ENCODE measurements around the gene GABRA5.

GABRA5 gene

DNA sequence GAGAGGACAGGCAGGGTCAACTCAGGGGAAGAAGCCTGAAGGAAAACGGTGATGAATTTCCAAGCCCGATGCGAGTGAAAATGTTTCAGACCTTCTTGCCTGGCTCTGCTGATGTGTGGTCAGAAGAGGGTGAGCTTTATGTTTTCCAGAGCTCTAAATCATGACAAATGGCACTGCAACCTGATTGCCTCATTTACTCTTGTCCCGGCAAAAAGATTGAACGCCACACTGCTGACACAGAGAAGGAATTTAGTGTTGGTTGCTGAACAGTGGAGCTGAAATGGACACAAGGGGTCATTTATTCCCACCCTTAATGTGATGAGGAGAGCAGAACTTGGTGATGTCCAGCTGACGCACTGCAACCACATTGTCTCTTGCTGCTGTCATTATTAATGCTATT is 68.0 kb downstream of the GABRA5 start:
- DNase-seq = no peak

DNA sequence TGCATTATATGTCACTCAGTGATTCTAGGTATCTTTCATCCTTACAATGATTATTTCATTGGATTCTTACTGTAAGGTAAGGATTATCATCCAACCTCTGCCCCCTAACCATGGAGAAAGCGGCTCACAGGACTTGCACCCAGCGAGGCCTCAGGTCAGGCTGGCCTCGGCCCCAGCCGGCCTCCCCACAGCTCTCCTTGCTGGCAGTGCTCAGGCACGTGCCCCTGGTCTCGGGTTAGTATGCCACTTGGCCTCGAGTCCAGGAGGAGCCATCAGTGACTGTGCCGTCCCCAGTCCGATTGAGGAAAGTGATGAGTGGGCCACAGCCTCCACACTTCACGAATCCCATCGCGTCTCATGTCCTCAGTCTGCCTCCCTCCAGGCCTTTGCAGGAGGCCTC is 68.5 kb downstream of the GABRA5 start:
- DNase-seq = no peak

DNA sequence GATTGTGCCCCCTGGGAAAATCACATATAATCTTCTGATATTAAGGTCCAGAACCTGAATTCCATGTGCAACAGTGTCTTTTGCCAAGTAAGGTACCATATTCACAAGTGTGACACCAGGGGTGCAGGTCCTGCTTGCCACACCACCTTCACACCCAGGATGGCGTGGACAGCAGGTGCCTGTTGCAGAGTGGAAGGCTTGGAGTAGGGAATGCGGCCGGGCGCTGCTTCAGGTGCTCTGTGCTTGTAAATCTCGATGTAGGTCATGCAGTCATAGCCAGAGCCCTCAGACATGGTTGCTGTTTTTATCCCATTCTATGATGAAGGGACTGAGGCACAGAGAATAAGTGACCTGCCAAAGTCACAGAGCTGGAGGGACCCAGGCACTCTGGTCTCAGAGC is 69.6 kb downstream of the GABRA5 start:
- no peak for DNase-seq

DNA sequence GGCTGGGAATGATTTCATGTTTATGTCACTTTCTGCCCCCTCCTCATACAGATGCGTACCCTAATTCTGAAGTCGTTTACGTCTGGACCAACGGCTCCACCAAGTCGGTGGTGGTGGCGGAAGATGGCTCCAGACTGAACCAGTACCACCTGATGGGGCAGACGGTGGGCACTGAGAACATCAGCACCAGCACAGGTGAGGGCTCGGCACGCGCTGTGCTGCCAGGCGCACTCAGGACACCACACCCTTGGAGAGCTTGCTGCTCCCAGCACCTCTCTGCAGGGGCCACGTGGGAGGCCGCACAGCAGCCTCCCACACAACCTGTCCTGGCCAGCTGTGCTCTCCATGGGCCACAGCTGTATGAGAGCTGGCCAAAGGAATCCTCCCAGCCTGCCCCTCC is 70.3 kb downstream of the GABRA5 start:
- no peak for DNase-seq

DNA sequence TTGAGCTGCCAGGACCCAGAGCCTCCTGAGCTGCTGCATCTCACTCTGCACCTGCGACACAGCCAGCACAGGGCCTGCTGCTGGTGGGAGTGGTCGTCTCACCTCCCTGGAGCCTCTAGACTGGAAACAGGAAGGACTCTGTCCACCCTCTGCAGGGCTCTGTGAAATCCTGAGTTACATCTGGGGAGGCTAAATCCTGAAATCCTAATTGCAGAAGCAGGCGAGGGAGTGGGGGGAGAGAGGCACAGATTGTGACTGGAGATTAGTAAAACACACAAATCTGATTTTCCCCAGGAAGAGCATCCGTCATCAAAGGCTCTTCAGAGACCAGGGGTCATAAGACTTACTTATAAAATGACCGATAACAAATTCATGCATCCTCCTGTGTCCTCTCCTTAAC is 72.5 kb downstream of the GABRA5 start:
- DNase-seq = no peak

DNA sequence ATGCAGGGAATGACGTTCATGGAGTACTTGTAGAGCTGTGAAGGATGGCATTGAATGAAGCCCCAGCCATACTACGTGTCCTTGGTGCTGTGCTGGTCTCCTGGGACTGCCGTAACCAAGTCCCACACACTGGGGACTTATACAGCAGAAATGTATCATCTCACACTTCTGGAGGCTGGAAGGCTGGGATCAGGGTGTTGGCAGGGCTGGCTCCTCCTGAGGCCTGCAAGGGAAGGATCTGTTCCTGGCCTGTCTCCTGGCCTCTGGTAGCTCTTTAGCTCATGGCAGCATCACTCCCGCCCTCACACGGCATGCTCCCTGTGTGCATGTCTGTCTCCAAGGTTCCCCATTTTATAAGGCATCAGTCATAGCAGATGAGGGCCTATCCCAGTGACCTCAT is 74.6 kb downstream of the GABRA5 start:
- DNase-seq = no peak

DNA sequence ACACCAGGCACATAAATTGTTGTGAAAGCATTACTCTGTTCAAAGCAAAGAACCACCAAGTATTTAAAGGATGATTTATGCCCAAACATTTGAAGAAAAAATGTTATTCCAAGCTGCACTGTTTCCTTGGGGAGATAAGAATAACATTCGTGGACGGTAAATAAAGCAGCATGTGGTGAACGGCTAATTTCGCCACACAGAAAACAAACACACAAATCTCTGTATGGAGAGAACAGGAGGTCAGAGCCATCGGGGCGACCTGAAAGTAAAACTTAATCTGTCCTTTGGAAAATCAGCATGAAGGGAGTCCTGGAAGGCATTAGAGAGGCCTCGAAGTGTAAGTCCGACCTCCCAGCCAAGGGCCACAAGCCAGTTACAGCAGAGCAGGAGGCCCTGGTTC is 77.0 kb downstream of the GABRA5 start:
- DNase-seq = no peak

DNA sequence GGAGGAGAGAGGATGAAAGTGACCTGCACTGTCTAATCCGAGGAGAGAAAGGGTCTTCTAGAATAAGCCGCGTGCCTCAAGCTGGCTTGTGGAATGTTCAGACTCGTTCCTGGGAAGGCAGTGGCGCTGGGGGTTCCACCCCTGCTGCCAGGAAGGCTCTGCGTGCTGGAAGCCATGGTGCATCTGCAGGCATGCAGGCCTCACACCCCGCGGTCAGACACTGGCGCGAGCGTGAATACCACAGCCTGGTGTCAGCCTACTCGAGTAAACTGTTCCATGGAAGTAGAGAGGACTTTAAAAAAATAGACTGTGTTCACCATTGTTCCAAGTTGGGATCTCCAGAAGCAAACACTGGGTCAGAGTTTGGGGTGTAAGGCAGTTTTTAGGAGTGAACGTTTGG is 78.2 kb downstream of the GABRA5 start:
- DNase-seq = no peak

DNA sequence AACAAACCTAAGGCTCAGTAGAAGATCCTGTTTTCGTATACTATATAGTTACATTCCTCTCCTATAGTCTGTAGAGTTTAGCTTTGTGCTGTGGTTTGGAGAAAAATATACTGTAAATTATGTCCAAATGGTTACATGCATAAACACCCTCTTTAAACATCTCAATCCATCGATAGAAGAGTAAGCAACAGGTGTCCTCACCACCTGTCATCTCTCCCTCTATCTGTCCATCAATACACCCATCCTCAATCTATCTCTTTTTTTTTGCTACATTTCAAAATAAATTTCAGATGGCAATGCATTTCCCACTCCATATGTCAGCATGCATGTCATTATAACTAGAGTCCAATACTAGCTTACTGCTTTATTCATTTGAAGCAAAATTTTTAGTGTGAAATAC is 83.1 kb downstream of the GABRA5 start:
- no peak for DNase-seq

DNA sequence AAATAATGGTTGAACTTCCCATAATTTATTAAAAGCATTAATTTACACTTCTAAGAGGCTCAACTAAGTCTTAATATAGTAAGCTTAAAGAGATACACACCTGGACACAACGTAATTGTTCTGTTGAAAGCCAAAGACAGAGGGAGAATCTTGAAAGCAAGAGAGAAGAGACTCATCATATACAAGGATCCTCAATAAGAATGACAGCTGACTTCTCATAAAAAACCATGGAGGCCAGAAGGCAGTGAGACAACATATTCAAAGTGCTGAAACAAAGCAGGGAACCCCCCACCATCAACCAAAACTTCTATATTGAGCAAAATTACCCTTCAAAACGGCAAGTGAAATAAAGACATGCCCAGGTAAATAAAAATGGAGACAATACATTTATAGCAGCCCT is 87.5 kb downstream of the GABRA5 start:
- DNase-seq = no peak

DNA sequence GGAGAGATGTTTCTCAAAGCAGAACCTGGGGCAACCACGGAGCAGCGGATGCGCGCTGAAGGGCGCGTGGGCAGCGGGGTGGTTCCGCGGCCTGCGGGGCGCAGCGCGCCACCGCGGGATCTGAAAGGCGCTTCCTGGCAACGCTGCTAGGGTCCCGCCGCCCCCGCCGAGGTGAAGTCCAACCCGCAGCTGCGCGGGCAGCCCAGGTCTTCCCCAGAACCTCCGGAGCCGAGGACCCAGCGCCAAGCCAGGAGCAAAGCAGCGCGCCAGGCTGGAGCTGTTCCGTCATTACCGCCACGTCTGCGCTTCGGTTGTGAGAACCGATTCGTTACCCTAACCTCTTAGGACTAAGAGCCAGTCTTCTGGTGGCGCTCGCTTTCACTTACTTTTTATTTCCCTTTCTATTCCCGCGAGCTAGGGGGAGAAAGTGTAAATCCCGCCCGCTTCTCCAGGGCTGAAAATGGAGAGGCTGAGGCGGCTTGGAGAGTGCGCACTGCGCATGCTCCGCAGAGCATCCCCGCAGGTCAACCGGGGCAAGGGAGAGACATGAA is 100.9 kb downstream of the GABRA5 start:
- DNase-seq = no peak

DNA sequence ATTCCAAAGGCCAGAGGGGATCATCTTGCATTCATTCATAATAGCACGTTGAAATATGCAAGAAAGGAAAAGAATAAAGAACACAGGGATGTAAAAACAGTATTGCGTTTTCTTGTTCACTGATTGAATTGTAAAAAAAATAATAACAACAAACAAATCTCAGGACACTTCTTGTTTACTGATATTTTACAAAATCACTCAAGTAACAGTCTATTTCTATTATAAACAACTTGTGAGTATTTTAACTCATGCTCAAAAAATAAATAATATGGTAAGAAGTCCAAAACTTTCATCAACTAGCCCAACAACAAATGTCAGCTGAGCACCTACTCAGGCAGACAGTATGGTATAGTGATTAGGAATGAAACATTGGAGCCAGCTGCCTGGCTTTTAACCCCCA is 101.9 kb downstream of the GABRA5 start:
- DNase-seq = no peak

DNA sequence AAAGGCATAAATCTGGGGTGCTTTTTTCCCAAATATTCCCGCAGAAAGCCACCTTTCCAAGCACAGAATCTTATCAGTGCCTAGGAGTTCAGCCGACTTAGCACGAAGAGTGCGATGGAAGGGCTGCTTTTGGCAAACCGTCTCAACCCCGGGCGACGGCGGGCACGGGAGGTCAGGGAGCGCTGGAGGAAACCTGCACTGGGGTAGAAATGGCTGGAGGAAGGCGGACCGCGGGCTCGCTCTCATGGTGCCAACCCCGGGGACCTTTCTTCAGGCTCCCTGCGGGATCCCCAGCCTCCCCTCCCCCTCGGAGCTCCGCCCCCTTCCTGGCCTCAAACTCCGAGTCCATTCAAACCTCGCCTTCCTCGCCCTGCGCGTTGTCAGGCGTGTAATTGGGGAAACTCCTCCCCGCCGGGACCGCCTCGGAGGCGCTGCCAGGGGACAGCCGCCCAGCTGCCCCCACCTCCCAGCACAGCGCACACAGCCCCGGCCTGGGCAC is 103.9 kb downstream of the GABRA5 start, which contains the start of gene GABRG3:
Gene GABRG3 (plus strand): TSS at position 470 of the 499 bp plus-strand sequence.
- DNase-seq = no peak

DNA sequence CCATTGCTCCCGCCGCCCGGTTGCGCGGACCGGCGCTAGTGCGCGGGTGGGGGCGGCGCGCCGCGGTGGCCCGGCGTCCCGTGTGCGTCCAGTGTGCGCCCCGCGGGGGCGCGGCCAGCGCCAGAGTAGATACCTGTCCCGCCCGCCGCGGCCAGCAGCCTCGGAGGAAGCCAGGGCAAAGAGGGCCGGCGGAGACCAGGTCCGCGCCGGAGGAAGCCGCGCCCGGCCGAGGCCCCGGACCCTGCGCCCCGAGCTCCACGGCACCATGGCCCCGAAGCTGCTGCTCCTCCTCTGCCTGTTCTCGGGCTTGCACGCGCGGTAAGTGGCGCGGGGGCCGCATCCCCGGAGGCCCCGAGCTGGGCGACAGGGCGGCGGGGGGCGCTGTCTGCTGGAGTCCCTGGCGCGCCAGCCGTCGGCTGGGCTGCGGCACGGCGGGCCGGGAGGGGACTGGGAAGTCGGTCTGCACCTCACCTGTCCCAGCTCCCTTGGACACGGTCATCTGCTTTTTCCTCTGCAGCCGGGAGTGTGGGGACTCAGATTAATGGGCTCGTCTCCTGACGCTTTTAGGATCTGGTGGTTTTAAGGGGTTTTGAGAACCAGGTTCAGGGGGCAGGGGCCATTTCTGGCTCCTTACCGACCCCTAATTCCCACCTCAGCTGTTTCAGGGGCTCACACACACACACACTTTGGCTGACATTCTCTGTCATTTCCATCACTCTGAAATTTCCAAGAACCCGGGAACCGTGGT is 104.6 kb downstream of the GABRA5 start:
- DNase-seq = no peak

DNA sequence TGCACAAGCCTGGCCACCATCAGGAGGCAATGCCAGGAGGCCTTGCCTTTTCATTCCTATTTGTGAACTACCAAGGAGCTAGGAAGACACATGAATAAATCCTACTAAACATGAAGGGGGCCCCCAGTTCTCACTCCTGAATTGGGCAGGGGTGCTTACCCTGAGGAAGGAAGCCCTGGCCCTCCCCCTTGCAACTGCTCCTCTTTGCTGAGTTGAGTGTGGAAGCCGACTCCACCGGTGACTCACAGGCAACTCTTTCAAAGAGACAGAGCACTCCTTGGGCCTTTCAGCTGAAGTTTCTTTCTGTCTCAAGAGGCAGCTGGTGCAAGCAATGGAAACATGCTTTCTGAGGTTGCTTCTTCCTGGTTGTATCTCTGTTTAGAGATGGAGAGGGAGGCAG is 105.8 kb downstream of the GABRA5 start:
- no peak for DNase-seq

DNA sequence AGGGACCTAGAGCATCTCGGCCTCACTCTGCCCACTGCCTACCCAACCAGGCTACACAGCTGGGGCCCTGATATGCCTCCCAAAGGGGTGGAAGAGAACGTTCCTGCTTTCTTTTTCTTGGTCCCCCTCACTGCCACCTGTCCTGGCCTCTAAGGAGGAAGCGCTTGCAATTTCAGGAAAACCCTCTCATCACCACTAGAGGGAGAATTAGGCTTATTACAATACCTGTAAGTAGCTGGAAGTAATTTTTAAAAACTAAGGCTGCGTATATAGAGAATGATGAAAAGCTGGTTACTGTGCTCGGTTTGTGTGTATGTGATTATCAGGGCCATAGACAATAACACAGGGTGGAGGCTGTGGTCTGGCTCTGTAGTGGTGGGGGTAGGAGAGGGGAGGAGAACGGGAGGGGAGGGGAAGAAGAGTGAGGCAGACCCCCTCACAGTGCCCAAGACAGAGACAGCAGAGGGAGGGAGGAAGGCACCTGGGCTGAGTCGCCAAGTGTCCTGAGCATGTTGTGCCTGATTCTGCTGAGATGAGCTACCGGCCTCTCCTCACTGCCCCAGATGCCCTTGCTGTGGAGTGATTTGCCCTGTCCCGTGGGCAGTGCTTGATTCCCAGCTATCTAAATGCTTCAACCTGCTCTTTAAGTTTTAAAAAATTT is 107.4 kb downstream of the GABRA5 start:
- no peak for DNase-seq

DNA sequence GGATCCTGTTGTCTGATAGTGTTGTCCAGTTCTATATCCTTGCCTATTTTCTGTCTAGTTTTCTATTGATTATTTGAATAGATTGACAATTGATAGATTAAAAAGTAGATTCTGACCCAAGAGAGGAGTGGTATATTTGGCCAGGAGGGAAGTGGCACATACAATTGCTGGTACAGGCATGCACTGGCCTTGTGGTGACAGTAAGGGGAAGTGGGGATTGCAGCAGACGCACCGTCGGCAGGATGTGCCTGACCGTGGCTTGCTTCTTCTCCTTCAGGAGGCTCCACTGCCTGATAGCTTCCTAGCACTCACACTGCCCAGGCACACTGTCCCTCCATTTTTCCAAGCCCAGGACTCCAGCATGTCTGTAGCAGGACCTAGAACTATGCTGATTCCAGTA is 114.6 kb downstream of the GABRA5 start:
- no peak for DNase-seq

DNA sequence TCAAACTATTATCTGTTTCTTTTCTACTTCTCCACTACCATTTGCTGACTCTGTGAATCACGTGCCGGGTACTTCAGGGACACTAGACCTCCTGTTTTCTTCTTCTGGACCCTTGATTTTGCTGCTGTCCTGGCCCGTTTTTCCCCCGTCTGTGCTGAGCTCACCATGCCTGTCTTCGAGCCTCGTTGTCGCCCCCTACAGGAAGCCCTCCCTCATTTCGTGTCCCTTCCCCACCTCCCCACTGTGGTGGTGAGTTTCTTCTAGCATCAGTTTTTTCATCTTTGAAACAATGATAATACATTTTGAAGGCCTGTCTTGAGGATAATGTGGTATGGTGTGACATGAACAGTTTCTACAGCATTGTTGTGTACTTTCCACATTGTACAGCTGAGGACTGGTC is 117.0 kb downstream of the GABRA5 start:
- no peak for DNase-seq

DNA sequence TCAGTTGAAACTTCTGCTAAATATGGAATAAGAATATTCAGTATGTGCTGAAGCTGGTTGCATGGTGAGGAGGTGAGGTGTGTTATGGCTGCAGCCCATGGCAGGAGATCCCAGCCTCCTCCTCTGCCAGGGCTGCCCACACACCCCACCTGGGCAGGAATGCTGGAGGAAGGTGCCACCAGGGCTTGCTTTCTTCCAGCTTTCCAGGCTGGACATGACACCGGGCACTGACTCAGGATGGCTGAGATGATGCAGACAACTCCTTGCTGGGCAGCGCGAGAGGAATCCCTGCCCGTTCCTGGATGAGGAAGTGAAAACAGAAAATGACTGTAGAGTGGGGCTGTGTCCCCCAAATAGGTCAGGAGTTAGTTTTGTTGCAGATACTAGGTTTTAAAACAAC is 118.2 kb downstream of the GABRA5 start:
- DNase-seq = no peak

DNA sequence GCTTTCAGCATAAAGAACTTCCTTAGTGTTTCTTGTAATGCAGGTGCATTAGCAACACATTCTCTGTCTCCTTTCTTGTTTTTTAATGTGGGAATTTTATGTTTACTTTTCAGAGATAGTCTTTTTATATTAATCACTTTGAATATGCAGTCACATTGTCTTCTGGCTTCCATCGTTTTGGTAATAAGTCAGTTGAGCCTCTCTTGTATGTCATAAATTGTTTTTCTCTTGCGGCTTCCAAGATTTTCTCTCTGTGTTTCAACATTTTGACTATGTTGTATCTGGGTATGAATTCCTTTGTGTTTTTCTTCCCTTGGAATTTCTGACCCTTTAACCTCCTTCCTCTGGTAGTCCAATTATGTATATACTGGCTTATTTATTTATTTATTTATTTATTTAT is 129.4 kb downstream of the GABRA5 start:
- no peak for DNase-seq
